ACC112 (cell line): ENCODE results near the gene CDK13.

ENCODE experiments used
- H2AFZ ChIP-seq: fragments of 200-600 bp; sonication (generic); one replicate; pipeline ENCODE4 v1.6.0; 2017; ENCODE audit warnings: antibody characterized with exemption, low read length; ENCODE audit not compliant: unreplicated experiment
- H3K27ac ChIP-seq: fragments of 200-600 bp; sonication (generic); 2 replicates; pipeline ENCODE4 v1.5.1; 2014; ENCODE audit warnings: low read depth, mild to moderate bottlenecking, antibody characterized with exemption, low read length, moderate library complexity
- H3K27me3 ChIP-seq: fragments of 200-600 bp; sonication (generic); 2 replicates; pipeline ENCODE4 v1.6.1; 2014; ENCODE audit warnings: mild to moderate bottlenecking, antibody characterized with exemption, low read length, moderate library complexity, mixed read lengths; ENCODE audit not compliant: insufficient read depth
- H3K36me3 ChIP-seq: fragments of 200-600 bp; sonication (generic); 2 replicates; pipeline ENCODE4 v1.6.1; 2016; ENCODE audit warnings: mild to moderate bottlenecking, antibody characterized with exemption, low read length, moderate library complexity, mixed read lengths; ENCODE audit not compliant: insufficient read depth
- H3K4me1 ChIP-seq: fragments of 200-600 bp; sonication (generic); one replicate; pipeline ENCODE4 v1.6.1; 2016; ENCODE audit warnings: low read length, mixed read lengths; ENCODE audit not compliant: insufficient read depth, unreplicated experiment, control insufficient read depth
- H3K4me3 ChIP-seq: fragments of 200-600 bp; sonication (generic); 2 replicates; pipeline ENCODE4 v1.5.1; 2014; ENCODE audit warnings: mild to moderate bottlenecking, low read depth, low read length
- H3K79me2 ChIP-seq: fragments of 200-600 bp; sonication (generic); one replicate; pipeline ENCODE4 v1.6.0; 2016; ENCODE audit warnings: low read length; ENCODE audit not compliant: control insufficient read depth, unreplicated experiment, insufficient read depth

The CDK13 gene

GRCh38 chr7:39971924-39972323 is 21.9 kb downstream of the CDK13 start:
- no peak overlapping the region for H3K27ac ChIP-seq
- no peaks in the 10 kb centered on the region for H3K4me1 ChIP-seq
- H3K4me3 ChIP-seq: no peak overlapping the region
- H3K27me3 ChIP-seq: no peaks in the 10 kb centered on the region
- peaks cover 91% of the 10 kb centered on the region for H3K79me2 ChIP-seq
- no peaks in the 10 kb centered on the region for H3K36me3 ChIP-seq
- no peak overlapping the region for H2AFZ ChIP-seq

DNA sequence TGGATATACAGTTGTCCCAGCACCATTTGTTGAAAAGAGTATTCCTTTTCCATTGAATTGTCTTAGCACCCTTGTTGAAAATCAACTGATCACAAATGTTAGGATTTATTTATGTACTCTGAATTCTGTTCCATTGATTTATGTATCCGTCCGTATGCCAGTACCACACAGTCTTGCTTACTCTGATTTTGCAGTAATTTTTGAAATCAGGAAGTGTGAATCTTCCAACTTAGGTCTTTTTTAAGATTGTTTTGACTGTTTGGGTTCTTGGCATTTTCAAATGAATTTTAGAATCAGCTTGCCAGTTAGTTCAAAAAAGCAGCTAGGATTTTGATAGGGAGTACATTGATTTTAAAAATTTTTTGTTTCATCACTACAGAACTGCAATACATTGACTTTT is 23.7 kb downstream of the CDK13 start:
- Histone ChIP-seq H3K27me3 (no peaks in the 10 kb centered on the region), H3K36me3 (no peaks in the 10 kb centered on the region), H2AFZ (no peak overlapping the region), H3K4me3 (no peak overlapping the region), H3K79me2 (peaks cover 91% of the 10 kb centered on the region), H3K27ac (no peak overlapping the region), H3K4me1 (no peaks in the 10 kb centered on the region)

- Histone ChIP-seq H3K4me3 (no peak overlapping the region), H3K79me2 (peaks cover 75% of the 10 kb centered on the region), H3K36me3 (no peaks in the 10 kb centered on the region), H3K4me1 (no peaks in the 10 kb centered on the region), H2AFZ (no peak overlapping the region), H3K27ac (no peak overlapping the region), H3K27me3 (no peaks in the 10 kb centered on the region)
These were observed 28.3 kb downstream of the CDK13 start for GRCh38 chr7:39978230-39978934.

GRCh38 chr7:39979406-39980073 is 29.5 kb downstream of the CDK13 start:
- H3K79me2 ChIP-seq: peaks cover 74% of the 10 kb centered on the region
- H2AFZ ChIP-seq: no peak overlapping the region
- H3K27ac ChIP-seq: no peak overlapping the region
- no peaks in the 10 kb centered on the region for H3K27me3 ChIP-seq
- no peak overlapping the region for H3K4me3 ChIP-seq
- no peaks in the 10 kb centered on the region for H3K36me3 ChIP-seq
- no peaks in the 10 kb centered on the region for H3K4me1 ChIP-seq

DNA sequence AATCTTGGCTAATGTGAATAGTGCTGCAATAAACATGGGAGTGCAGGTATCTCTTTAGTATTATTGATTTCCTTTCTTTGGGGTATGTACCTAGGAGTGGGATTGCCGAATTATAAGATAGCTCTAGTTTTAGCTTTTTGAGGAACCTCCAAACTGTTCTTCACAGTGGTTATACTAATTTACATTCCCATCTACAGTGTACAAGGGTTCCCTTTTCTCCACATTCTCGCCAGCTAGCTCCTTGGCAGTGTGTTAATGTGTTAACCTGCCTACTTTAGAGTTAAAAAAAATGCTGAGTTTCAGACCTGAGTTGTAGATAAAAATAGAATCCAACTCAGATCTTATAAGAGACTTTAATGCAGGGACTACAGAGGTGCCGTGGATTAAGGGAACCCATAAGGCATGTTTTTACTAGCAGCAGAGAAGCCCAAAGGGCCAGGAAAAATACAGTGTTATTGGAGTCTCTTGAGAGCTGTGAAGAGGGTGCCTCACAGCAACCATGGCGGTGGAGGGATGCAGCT is 35.4 kb downstream of the CDK13 start:
- Histone ChIP-seq H3K36me3 (peaks cover 6% of the 10 kb centered on the region; the same call in 1 of the 2 replicates), H3K79me2 (peaks cover 60% of the 10 kb centered on the region), H3K27me3 (no peaks in the 10 kb centered on the region), H2AFZ (no peak overlapping the region), H3K4me3 (no peak overlapping the region), H3K4me1 (no peaks in the 10 kb centered on the region), H3K27ac (no peak overlapping the region)

- H3K4me3 ChIP-seq: no peak overlapping the region
- no peak overlapping the region for H2AFZ ChIP-seq
- H3K79me2 ChIP-seq: peaks cover 55% of the 10 kb centered on the region
- H3K36me3 ChIP-seq: peaks cover 6% of the 10 kb centered on the region; the same call in 1 of the 2 replicates
- H3K27me3 ChIP-seq: no peaks in the 10 kb centered on the region
- H3K4me1 ChIP-seq: no peaks in the 10 kb centered on the region
- no peak overlapping the region for H3K27ac ChIP-seq
These were observed 37.7 kb downstream of the CDK13 start for GRCh38 chr7:39987641-39988347.

GRCh38 chr7:40000734-40001315 is 50.8 kb downstream of the CDK13 start:
- no peak overlapping the region for H3K27ac ChIP-seq
- H3K4me3 ChIP-seq: no peak overlapping the region; the same call in 1 of the 2 replicates
- H3K4me1 ChIP-seq: peaks cover 9% of the 10 kb centered on the region
- H3K79me2 ChIP-seq: peaks cover 4% of the 10 kb centered on the region
- H3K27me3 ChIP-seq: no peaks in the 10 kb centered on the region
- peaks cover 9% of the 10 kb centered on the region for H3K36me3 ChIP-seq
- H2AFZ ChIP-seq: no peak overlapping the region

DNA sequence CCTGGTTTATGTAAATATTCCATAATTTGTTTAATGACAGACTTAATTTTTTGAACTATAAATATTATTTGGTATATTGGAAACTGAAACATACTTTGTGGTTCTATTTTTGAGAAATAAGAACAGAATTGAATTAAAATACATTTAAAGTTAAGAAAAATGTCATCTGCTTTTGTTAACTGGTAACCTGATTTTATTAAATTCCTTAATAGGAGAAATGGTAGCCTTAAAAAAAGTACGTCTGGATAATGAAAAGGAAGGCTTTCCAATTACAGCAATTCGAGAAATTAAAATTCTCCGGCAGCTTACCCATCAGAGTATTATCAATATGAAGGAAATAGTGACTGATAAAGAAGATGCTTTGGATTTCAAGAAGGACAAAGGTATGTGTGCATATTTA is 51.6 kb downstream of the CDK13 start:
- no peaks in the 10 kb centered on the region for H3K27me3 ChIP-seq
- no peak overlapping the region for H2AFZ ChIP-seq
- peaks cover 5% of the 10 kb centered on the region for H3K79me2 ChIP-seq
- no peak overlapping the region for H3K27ac ChIP-seq
- no peak overlapping the region for H3K4me3 ChIP-seq
- peaks cover 9% of the 10 kb centered on the region for H3K4me1 ChIP-seq
- peaks cover 9% of the 10 kb centered on the region for H3K36me3 ChIP-seq

DNA sequence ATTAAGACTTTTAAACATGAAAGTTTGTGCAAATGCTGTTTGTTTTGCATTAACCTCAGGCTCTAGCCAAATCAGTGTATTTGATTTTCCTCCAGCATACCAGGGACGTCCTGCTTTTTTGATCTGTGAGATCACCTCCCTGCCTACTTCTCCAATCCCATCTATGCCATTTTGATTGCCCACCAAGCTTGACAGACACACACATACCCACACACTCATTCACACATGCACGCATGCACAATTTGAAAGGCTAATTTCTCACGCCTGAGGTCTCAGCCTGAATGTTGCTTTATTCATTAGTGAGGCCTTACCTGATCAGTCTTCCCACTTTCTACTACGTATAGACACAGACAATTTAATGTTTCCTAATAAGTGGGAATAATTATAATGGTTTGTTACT is 53.5 kb downstream of the CDK13 start:
- Histone ChIP-seq H3K27me3 (no peaks in the 10 kb centered on the region), H3K4me3 (no peak overlapping the region), H2AFZ (no peak overlapping the region), H3K36me3 (peaks cover 9% of the 10 kb centered on the region), H3K79me2 (peaks cover 5% of the 10 kb centered on the region), H3K4me1 (peaks cover 20% of the 10 kb centered on the region), H3K27ac (no peak overlapping the region)

DNA sequence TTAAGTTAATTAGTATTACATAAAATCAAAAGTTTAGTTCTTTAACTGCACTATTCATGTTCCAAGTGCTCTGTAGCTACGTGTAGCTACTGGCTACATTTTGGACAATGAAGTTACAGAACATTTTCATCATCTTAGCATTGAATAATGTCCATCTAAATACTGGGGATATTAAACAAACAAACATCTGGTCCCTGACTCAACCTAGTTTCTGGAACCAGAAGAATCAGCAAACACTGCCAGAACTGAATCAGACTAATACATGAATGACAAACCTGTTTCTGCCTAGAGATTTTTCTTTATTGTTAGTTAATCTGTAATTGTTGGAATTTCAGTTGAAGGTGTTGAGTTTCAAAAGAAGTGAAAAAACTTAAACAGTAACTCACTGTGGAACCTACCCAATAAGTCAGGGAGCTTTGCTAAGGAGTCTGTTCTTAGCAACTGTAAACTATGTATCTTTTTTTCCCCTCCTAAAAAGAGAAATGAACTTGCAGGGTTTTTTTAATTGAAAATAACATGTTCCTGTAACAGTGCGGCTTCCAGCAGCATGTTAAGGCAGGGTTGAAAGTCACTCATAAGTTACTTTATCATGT is 58.3 kb downstream of the CDK13 start:
- Histone ChIP-seq H3K4me1 (peaks cover 11% of the 10 kb centered on the region), H3K27ac (peak overlapping the region; percentile 68), H3K36me3 (peaks cover 4% of the 10 kb centered on the region; the same call in 1 of the 2 replicates), H3K4me3 (no peak overlapping the region), H3K27me3 (no peaks in the 10 kb centered on the region), H3K79me2 (peaks cover 7% of the 10 kb centered on the region), H2AFZ (no peak overlapping the region)
